Thyroid gland (tissue), 4 donors: Measurements from ENCODE around the gene OSTM1. TPM values are rescaled to one million over a fixed set of nuclear protein-coding genes. Genes with fewer than 3 reads are reported as not detected.
"Not testable (repeated sequence)": the region's sequence is repeated elsewhere in the genome, so short reads cannot be mapped to it uniquely, and the experiment has no call there.

ENCODE experiments used
- DNase-seq, 2 donors: peaks; one replicate each; pipeline ENCODE4 v3.0.0-alpha.2; 2019
- H3K27ac ChIP-seq, 3 donors: fragments of 200-600 bp; sonication (generic); 1 replicate in 2 of 3; 2 replicates in 1 of 3; pipeline ENCODE4 v1.5.1; 2016 to 2019; ENCODE audit warnings: mild to moderate bottlenecking in 1 of 3, moderate library complexity in 1 of 3
- H3K27me3 ChIP-seq: fragments of 200-600 bp; sonication (generic); one replicate; pipeline ENCODE4 v1.5.1; 2019
- H3K36me3 ChIP-seq, 2 donors: fragments of 200-600 bp; sonication (generic); one replicate each; pipeline ENCODE4 v1.5.1; 2016 to 2019
- H3K4me1 ChIP-seq, 2 donors: fragments of 200-600 bp; sonication (generic); one replicate each; pipeline ENCODE4 v1.5.1; 2017 to 2019
- H3K4me3 ChIP-seq, 3 donors: fragments of 200-600 bp; sonication (generic); replicated peaks in 1 of 3; 1 replicate in 2 of 3; 2 replicates in 1 of 3; pipeline ENCODE4 v1.5.1; 2016; ENCODE audit warnings: mild to moderate bottlenecking in 1 of 3
- H3K9me3 ChIP-seq: fragments of 200-600 bp; sonication (generic); one replicate; pipeline ENCODE4 v1.5.1; 2017
- CTCF ChIP-seq, 6 experiments: fragments of 200-600 bp in 3 of 6; fragments of 450-650 bp in 3 of 6; sonication (generic) in 3 of 6; IDR thresholded peaks; one replicate each; pipeline ENCODE4 v1.5.1; 2016 to 2019; ENCODE audit warnings: antibody characterized with exemption in 6 of 6, mild to moderate bottlenecking in 2 of 6, inconsistent platforms in 1 of 6, moderate library complexity in 1 of 6
- POLR2A ChIP-seq, 2 donors: fragments of 450-650 bp; IDR thresholded peaks; one replicate each; pipeline ENCODE4 v1.6.1; 2017; ENCODE audit warnings: antibody characterized with exemption in 2 of 2, mild to moderate bottlenecking in 2 of 2, moderate library complexity in 1 of 2
- WGBS, 2 donors: methylation state at CpG; one replicate each; pipeline ENCODE4 v1.1.5; 2017; 5-methylcytosine and 5-hydroxymethylcytosine counted together
- intact Hi-C: fragments of 100-400 bp; cut with DNase I; formaldehyde crosslinking; loops from one replicate; pipeline ENCODE4 v1.15.1; 2023
- small RNA-seq: library from RNA; depleted of rRNA; stranded (forward); fragments of <200 nt; gene quantifications from one replicate; pipeline ENCODE3, GENCODE V24; 2016
- total RNA-seq, 4 donors: library from RNA; depleted of rRNA; stranded (reverse); fragments of >200 nt; gene quantifications; one replicate each; pipeline ENCODE4 v1.2.3, GENCODE V29; 2016

Gene OSTM1
- total RNA-seq, 4 donors from 2014 or later: 41.0 to 110 (median 53.6) TPM

DNA sequence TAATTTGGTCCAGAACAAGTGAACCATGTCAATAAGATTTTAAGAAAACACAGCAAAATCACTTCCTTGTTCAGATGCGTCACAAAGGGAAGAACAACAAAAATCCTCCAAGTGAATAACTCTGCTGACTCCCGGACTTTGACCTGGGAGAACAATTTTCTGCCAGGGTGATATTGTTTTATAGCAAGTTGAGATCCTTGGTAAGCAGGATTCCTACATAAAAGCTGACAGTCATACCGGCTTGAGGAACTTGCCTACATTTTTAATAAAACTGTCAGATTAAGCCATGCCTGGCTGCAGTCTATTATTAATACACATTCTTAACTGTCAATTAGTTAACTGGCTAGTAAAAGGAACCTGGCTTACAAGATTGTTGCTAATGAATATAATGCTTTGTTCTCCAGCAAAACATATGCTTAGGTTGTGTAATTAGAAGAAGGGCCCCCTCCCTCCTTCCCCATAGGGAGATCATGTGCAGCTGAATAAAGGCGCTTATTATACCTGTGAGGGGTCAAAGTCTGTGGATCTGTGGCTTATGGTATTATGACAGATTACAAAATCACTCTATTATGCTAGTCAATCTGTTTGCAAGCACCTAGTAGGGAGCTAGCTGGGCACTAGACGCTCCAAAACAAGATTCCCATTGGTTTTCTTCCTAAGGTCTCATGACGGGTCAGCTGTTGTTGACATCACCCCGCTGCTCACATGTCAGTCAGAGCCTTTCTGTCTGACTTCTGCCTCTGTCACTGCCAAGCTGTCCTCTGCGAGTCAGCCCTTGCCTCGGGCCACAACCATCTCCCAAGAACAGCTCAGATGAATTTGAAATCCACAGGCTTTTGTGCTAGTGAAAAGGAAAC, 71.9 kb downstream of the OSTM1 start:
- intact Hi-C loops: no loop called here
- H3K4me3 ChIP-seq: no peak overlapping the region
- H3K27me3 ChIP-seq: no peaks in the 10 kb centered on the region
- H3K4me1 ChIP-seq: peaks cover 4 to 12% of the 10 kb centered on the region in 2 donors
- H3K9me3 ChIP-seq: no peaks in the 10 kb centered on the region
- TF ChIP-seq CTCF (IDR thresholded peaks at IDR 0.05): no peak
- TF ChIP-seq POLR2A (IDR thresholded peaks at IDR 0.05): no peak
- H3K27ac ChIP-seq: peak overlapping the region; percentile 5 to 76 (median 60)
- H3K36me3 ChIP-seq: no peaks in the 10 kb centered on the region
- peak in 1 of 2 donors; percentile 12 for DNase-seq
- 50 to 57% methylated on average over 9 of the region's 9 CpGs for WGBS, 2 donors

- intact Hi-C loops: no loop called here
- DNase-seq: no peak
- TF ChIP-seq CTCF (IDR thresholded peaks at IDR 0.05) (no peak), POLR2A (IDR thresholded peaks at IDR 0.05) (no peak)
- no peaks in the 10 kb centered on the region for H3K27me3 ChIP-seq
- H3K4me3 ChIP-seq: no peak overlapping the region
- peaks cover 4 to 12% of the 10 kb centered on the region in 2 donors for H3K4me1 ChIP-seq
- 92 to 97% methylated on average over 7 of the region's 7 CpGs for WGBS, 2 donors
- no peaks in the 10 kb centered on the region for H3K36me3 ChIP-seq
- H3K27ac ChIP-seq: peak overlapping the region in 2 of 3 donors; percentile 60 to 76
- no peaks in the 10 kb centered on the region for H3K9me3 ChIP-seq
Measured at GRCh38 chr6:108001696-108002231, 72.8 kb downstream of the OSTM1 start.

DNA sequence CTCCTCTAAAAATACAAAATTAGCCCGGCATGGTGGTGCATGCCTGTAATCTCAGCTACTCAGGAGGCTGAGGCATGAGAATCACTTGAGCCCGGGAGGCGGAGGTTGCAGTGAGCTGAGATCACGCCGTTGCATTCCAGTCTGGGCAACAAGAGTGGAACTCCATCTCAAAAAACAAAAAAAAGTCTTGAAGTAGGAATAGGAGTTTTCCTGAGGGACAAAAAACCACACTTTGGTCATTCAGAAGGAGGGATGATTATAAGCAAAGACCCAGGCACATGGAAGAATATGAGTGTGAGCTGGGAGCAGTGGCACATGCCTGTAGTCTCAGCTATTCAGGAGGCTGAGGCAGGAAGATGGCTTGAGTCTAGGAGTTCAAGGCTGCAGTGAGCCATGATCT, 74.3 kb downstream of the OSTM1 start:
- H3K9me3 ChIP-seq, intact Hi-C loops, H3K27me3 ChIP-seq: not testable (repeated sequence)

DNA sequence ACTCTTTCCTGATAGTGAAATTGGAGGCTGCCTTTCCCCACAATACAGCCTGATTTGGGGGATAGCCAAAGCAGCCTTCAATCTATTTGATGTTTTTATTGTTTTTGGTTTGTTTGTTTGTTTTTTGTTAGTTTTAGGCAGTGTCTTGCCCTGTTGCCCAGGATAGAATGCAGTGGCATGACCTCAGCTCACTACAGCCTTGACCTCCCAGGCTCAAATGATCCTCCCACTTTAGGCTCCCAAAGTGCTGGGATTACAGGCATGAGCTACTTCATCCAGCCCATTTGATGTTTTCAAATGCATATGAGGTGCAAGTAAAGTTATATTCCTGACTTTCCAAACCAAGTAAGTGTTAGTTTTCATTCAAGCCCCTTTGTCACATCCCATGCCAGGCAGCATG, 75.2 kb downstream of the OSTM1 start:
- H3K4me3 ChIP-seq: no peak overlapping the region
- TF ChIP-seq CTCF (IDR thresholded peaks at IDR 0.05) (no peak), POLR2A (IDR thresholded peaks at IDR 0.05) (no peak)
- intact Hi-C loops: no loop called here

More for the DNA sequence above, 74.3 kb downstream of the OSTM1 start:
- WGBS, 2 donors: 92% methylated on average over 5 of the region's 5 CpGs
- peaks cover 4 to 12% of the 10 kb centered on the region in 2 donors for H3K4me1 ChIP-seq
- not testable (repeated sequence) for H3K36me3 ChIP-seq, DNase-seq, H3K4me3 ChIP-seq, H3K27ac ChIP-seq

GRCh38 chr6:107991772-107992550, 82.6 kb downstream of the OSTM1 start:
- no peaks in the 10 kb centered on the region for H3K4me1 ChIP-seq
- 90 to 91% methylated on average over 9 of the region's 9 CpGs for WGBS, 2 donors
- no peak overlapping the region for H3K27ac ChIP-seq
- H3K27me3 ChIP-seq: no peaks in the 10 kb centered on the region
- no peak overlapping the region for H3K4me3 ChIP-seq
- DNase-seq: no peak
- H3K9me3 ChIP-seq: no peaks in the 10 kb centered on the region
- no peak for TF ChIP-seq POLR2A (IDR thresholded peaks at IDR 0.05)
- no peaks in the 10 kb centered on the region for H3K36me3 ChIP-seq
- intact Hi-C loops: no loop called here

More for the DNA sequence above, 75.2 kb downstream of the OSTM1 start:
- H3K27ac ChIP-seq: no peak overlapping the region
- H3K9me3 ChIP-seq: no peaks in the 10 kb centered on the region
- H3K4me1 ChIP-seq: peaks cover 4 to 12% of the 10 kb centered on the region in 2 donors
- DNase-seq: no peak
- no peaks in the 10 kb centered on the region for H3K36me3 ChIP-seq
- H3K27me3 ChIP-seq: no peaks in the 10 kb centered on the region

Small RNAs within 50 kb of the gene (small RNA-seq; reads per million reads assigned to genes)
- gene RF00019: not detected

Other genes with a start within 250 kb of the OSTM1 start
- gene SEC63, start 116.5 kb downstream of the OSTM1 start, total RNA-seq: 10 to 100 TPM; 47.1 to 95.5 (median 68.3) TPM
- gene NR2E1, start 91.3 kb upstream of the OSTM1 start, total RNA-seq: not detected
- gene SNX3, start 186.3 kb upstream of the OSTM1 start, total RNA-seq: 100 to 1,000 TPM in 3 of 4 donors, 10 to 100 TPM in 1; 97.5 to 208 (median 132) TPM
- gene AFG1L, start 220.3 kb upstream of the OSTM1 start, total RNA-seq: 1 to 10 TPM; 6.7 to 8.6 (median 7.4) TPM